Trophoblast cell (in vitro differentiated cells and primary cell): ENCODE data around the gene SLC2A10.

Experiments used
- DNase-seq, 2 donors: peaks; one replicate each; pipeline ENCODE4 v3.0.0-alpha.2; 2016
- H2AFZ ChIP-seq: 2 replicates; pipeline ENCODE4 v1.6.1; 2013; ENCODE audit warnings: low read length, moderate library complexity, mild to moderate bottlenecking; ENCODE audit not compliant: insufficient read depth, poor library complexity
- H2AK5ac ChIP-seq: 2 replicates; pipeline ENCODE4 v1.6.1; 2013; ENCODE audit warnings: mild to moderate bottlenecking, low read length
- H2BK120ac ChIP-seq: 2 replicates; pipeline ENCODE4 v1.6.1; 2013; ENCODE audit warnings: low read length, mild to moderate bottlenecking, moderate library complexity; ENCODE audit not compliant: insufficient read depth, poor library complexity
- H2BK12ac ChIP-seq: 2 replicates; pipeline ENCODE4 v1.6.1; 2013; ENCODE audit warnings: mild to moderate bottlenecking, low read length, moderate library complexity
- H2BK5ac ChIP-seq: 2 replicates; pipeline ENCODE4 v1.6.1; 2013; ENCODE audit warnings: low read length, low read depth, moderate library complexity, mild to moderate bottlenecking; ENCODE audit not compliant: poor library complexity
- H3K14ac ChIP-seq: 2 replicates; pipeline ENCODE4 v1.6.1; 2013; ENCODE audit warnings: mild to moderate bottlenecking, low read length
- H3K18ac ChIP-seq: 2 replicates; pipeline ENCODE4 v1.6.1; 2013; ENCODE audit warnings: mild to moderate bottlenecking, low read length
- H3K23ac ChIP-seq: 2 replicates; pipeline ENCODE4 v1.6.1; 2013; ENCODE audit warnings: low read length
- H3K27ac ChIP-seq: 2 replicates; pipeline ENCODE4 v1.5.1; 2013; ENCODE audit warnings: low read depth, mild to moderate bottlenecking, inconsistent platforms, low read length, moderate library complexity
- H3K27me3 ChIP-seq: 2 replicates; pipeline ENCODE4 v1.6.1; 2013; ENCODE audit warnings: inconsistent platforms, mild to moderate bottlenecking, low read length, moderate library complexity; ENCODE audit not compliant: insufficient read depth
- H3K36me3 ChIP-seq, 2 experiments: 1 replicate in 1 of 2; 2 replicates in 1 of 2; pipeline ENCODE4 v1.6.1; 2013; ENCODE audit warnings: low read length in 2 of 2, mild to moderate bottlenecking in 2 of 2, moderate library complexity in 1 of 2; ENCODE audit not compliant: insufficient read depth in 2 of 2, control insufficient read depth in 1 of 2
- H3K4ac ChIP-seq: 2 replicates; pipeline ENCODE4 v1.6.1; 2013; ENCODE audit warnings: low read depth, mild to moderate bottlenecking, low read length, moderate library complexity
- H3K4me1 ChIP-seq, 2 experiments: 1 replicate in 1 of 2; 2 replicates in 1 of 2; pipeline ENCODE4 v1.6.1; 2013; ENCODE audit warnings: low read length in 2 of 2, mild to moderate bottlenecking in 2 of 2, moderate library complexity in 1 of 2; ENCODE audit not compliant: insufficient read depth in 2 of 2, control insufficient read depth in 1 of 2
- H3K4me2 ChIP-seq: 2 replicates; pipeline ENCODE4 v1.6.1; 2013; ENCODE audit warnings: inconsistent platforms, mild to moderate bottlenecking, low read length, moderate library complexity
- H3K4me3 ChIP-seq: 2 replicates; pipeline ENCODE4 v1.5.1; 2013; ENCODE audit warnings: mild to moderate bottlenecking, low read depth, low read length, inconsistent platforms
- H3K79me1 ChIP-seq: one replicate; pipeline ENCODE4 v1.6.1; 2013; ENCODE audit warnings: low read length
- H3K79me2 ChIP-seq: 2 replicates; pipeline ENCODE4 v1.6.1; 2013; ENCODE audit warnings: low read length, mild to moderate bottlenecking; ENCODE audit not compliant: control insufficient read depth, insufficient read depth, poor library complexity
- H3K9ac ChIP-seq: 2 replicates; pipeline ENCODE4 v1.6.1; 2013; ENCODE audit warnings: mild to moderate bottlenecking, low read length
- H3K9me3 ChIP-seq: 2 replicates; pipeline ENCODE4 v1.6.1; 2013; ENCODE audit warnings: low read depth, mild to moderate bottlenecking, control low read depth, inconsistent platforms, low read length; ENCODE audit not compliant: insufficient read depth
- H4K12ac ChIP-seq: 2 replicates; pipeline ENCODE4 v1.6.1; 2013; ENCODE audit warnings: low read depth, mild to moderate bottlenecking, low read length, moderate library complexity
- H4K8ac ChIP-seq: 2 replicates; pipeline ENCODE4 v1.6.1; 2013; ENCODE audit warnings: low read depth, mild to moderate bottlenecking, low read length, moderate library complexity
- H4K91ac ChIP-seq: one replicate; pipeline ENCODE4 v1.6.1; 2013; ENCODE audit warnings: low read depth, mild to moderate bottlenecking, low read length, moderate library complexity
- WGBS: extraction: QIAGEN DNeasy Blood & Tissue Kit; methylation state at CpG from one replicate; pipeline ENCODE4 v1.1.7; 2013; ENCODE audit warnings: missing lambda C conversion rate; ENCODE audit not compliant: insufficient read length, insufficient coverage; ENCODE audit errors: extremely low coverage; 5-methylcytosine and 5-hydroxymethylcytosine counted together

The SLC2A10 gene

GRCh38 chr20:46742669-46743045 lies 33.2 kb downstream of the SLC2A10 start:
- no peak overlapping the region for H3K4me2 ChIP-seq
- H2AFZ ChIP-seq: no peak overlapping the region
- H3K27ac ChIP-seq: no peak overlapping the region
- H3K36me3 ChIP-seq: no peaks in the 10 kb centered on the region
- no peak overlapping the region for H4K12ac ChIP-seq
- no peak overlapping the region for H4K8ac ChIP-seq
- H2AK5ac ChIP-seq: no peak overlapping the region
- no peak overlapping the region for H4K91ac ChIP-seq
- no peak overlapping the region for H3K18ac ChIP-seq
- H2BK12ac ChIP-seq: no peak overlapping the region
- no peak overlapping the region for H2BK120ac ChIP-seq
- no peaks in the 10 kb centered on the region for H3K27me3 ChIP-seq
- no peak overlapping the region for H3K4me3 ChIP-seq
- H3K14ac ChIP-seq: no peak overlapping the region
- no CpG with 5 or more reads among the region's 5 CpGs for WGBS
- H3K23ac ChIP-seq: no peak overlapping the region
- H3K4ac ChIP-seq: no peak overlapping the region
- H2BK5ac ChIP-seq: no peak overlapping the region
- peaks cover 8 to 15% of the 10 kb centered on the region in 2 experiments for H3K4me1 ChIP-seq
- H3K79me2 ChIP-seq: no peaks in the 10 kb centered on the region
- H3K9me3 ChIP-seq: no peaks in the 10 kb centered on the region
- no peak for DNase-seq
- peaks cover 3% of the 10 kb centered on the region for H3K79me1 ChIP-seq
- H3K9ac ChIP-seq: no peak overlapping the region

GRCh38 chr20:46743088-46743487 lies 33.6 kb downstream of the SLC2A10 start:
- Histone ChIP-seq H3K9ac (no peak overlapping the region), H3K27ac (no peak overlapping the region), H3K18ac (no peak overlapping the region), H3K23ac (no peak overlapping the region), H2BK5ac (no peak overlapping the region), H4K8ac (no peak overlapping the region), H2BK12ac (no peak overlapping the region), H4K91ac (no peak overlapping the region), H3K4ac (no peak overlapping the region), H3K27me3 (no peaks in the 10 kb centered on the region), H2AK5ac (no peak overlapping the region), H3K4me1 (peaks cover 8 to 15% of the 10 kb centered on the region in 2 experiments), H3K79me2 (no peaks in the 10 kb centered on the region), H2AFZ (no peak overlapping the region), H3K4me3 (no peak overlapping the region), H3K9me3 (no peaks in the 10 kb centered on the region), H3K4me2 (no peak overlapping the region), H3K36me3 (no peaks in the 10 kb centered on the region), H2BK120ac (no peak overlapping the region), H4K12ac (no peak overlapping the region), H3K14ac (no peak overlapping the region), H3K79me1 (peaks cover 3% of the 10 kb centered on the region)
- DNase-seq: no peak
- no CpG with 5 or more reads among the region's 5 CpGs for WGBS

DNA sequence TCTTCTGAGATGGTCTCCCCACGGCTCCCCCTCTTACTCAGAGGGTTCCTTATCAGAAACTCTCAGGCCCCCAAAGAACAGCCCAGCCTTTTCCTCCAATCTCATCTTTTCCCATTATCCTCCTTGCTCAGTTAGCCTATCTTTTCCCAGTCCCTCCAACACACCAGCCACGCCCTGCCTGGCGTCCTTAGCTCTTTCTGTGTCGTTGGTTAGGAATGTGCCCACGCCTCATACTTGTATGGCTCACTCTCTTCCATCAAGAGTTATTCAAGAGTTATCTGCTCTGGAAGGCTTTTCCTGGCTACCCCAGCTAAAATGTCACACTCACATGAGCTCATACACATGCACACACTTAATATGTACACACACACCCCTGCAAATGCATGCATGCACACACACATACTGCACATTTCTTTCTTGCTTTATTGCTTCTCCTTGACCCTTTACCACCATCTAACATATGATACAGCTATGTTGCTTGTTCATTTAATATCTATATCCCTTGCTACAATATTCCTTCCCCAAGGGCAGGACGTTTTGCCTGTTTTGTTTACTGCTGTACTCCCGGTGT lies 37.6 kb downstream of the SLC2A10 start:
- H3K9me3 ChIP-seq: no peaks in the 10 kb centered on the region
- no peak overlapping the region for H4K12ac ChIP-seq
- H4K8ac ChIP-seq: no peak overlapping the region
- no peak overlapping the region for H4K91ac ChIP-seq
- H3K27ac ChIP-seq: no peak overlapping the region
- H3K27me3 ChIP-seq: no peaks in the 10 kb centered on the region
- H2AFZ ChIP-seq: no peak overlapping the region
- H2BK12ac ChIP-seq: no peak overlapping the region
- H3K79me1 ChIP-seq: no peaks in the 10 kb centered on the region
- no peak overlapping the region for H3K4me2 ChIP-seq
- no peaks in the 10 kb centered on the region for H3K36me3 ChIP-seq
- no peak overlapping the region for H3K4ac ChIP-seq
- H3K4me1 ChIP-seq: peaks cover 0 to 4% of the 10 kb centered on the region in 2 experiments
- peak; percentile 82 to 86 for DNase-seq
- H2AK5ac ChIP-seq: no peak overlapping the region
- H3K23ac ChIP-seq: no peak overlapping the region
- H3K9ac ChIP-seq: no peak overlapping the region
- no CpG with 5 or more reads among the region's 7 CpGs for WGBS
- no peak overlapping the region for H3K4me3 ChIP-seq
- no peak overlapping the region for H3K18ac ChIP-seq
- H2BK5ac ChIP-seq: no peak overlapping the region
- H3K14ac ChIP-seq: no peak overlapping the region
- H2BK120ac ChIP-seq: no peak overlapping the region
- H3K79me2 ChIP-seq: no peaks in the 10 kb centered on the region

GRCh38 chr20:46749147-46749546 lies 39.7 kb downstream of the SLC2A10 start:
- no peak overlapping the region for H3K9ac ChIP-seq
- no peak overlapping the region for H2AFZ ChIP-seq
- H3K9me3 ChIP-seq: no peaks in the 10 kb centered on the region
- no peak overlapping the region for H3K14ac ChIP-seq
- H3K79me2 ChIP-seq: no peaks in the 10 kb centered on the region
- H3K27ac ChIP-seq: no peak overlapping the region
- H2BK120ac ChIP-seq: no peak overlapping the region
- no peak overlapping the region for H2BK12ac ChIP-seq
- H3K23ac ChIP-seq: no peak overlapping the region
- no CpG with 5 or more reads among the region's 3 CpGs for WGBS
- H3K4me2 ChIP-seq: no peak overlapping the region
- no peak overlapping the region for H3K4ac ChIP-seq
- H3K27me3 ChIP-seq: no peaks in the 10 kb centered on the region
- no peaks in the 10 kb centered on the region for H3K79me1 ChIP-seq
- H4K12ac ChIP-seq: no peak overlapping the region
- no peak overlapping the region for H3K18ac ChIP-seq
- no peak overlapping the region for H2AK5ac ChIP-seq
- H3K4me1 ChIP-seq: peaks cover 0 to 4% of the 10 kb centered on the region in 2 experiments
- H2BK5ac ChIP-seq: no peak overlapping the region
- no peaks in the 10 kb centered on the region for H3K36me3 ChIP-seq
- no peak overlapping the region for H3K4me3 ChIP-seq
- no peak overlapping the region for H4K91ac ChIP-seq
- no peak overlapping the region for H4K8ac ChIP-seq
- no peak for DNase-seq
